IMR-90 (cell line): ENCODE results near the gene CA9. TPM values are rescaled to one million over a fixed set of nuclear protein-coding genes. Genes with fewer than 3 reads are reported as not detected.

Experiments
- ATAC-seq: fragments of 200-7000 bp; cut with Tn5 transposase; 2 replicates; pipeline ENCODE4 v1.9.1; 2020; ENCODE audit warnings: low read depth, mild to moderate bottlenecking, moderate library complexity
- BruUV-seq: library from RNA; stranded (reverse); fragments of 400-500 nt; replicated peaks from 2 replicates; lab custom pipeline; 2021; lab: Mats Ljungman, UMichigan
- CTCF ChIA-PET: fragments of 300-600 bp; formaldehyde crosslinking; extraction: SDS; loops from one replicate; lab custom pipeline; 2021; ENCODE audit warnings: antibody characterized with exemption; lab: Yijun Ruan, JAX
- POLR2A ChIA-PET: fragments of 300-600 bp; sonication (Branson Sonifier 250); formaldehyde crosslinking; loops from one replicate; lab custom pipeline; 2022; ENCODE audit warnings: antibody characterized with exemption; ENCODE audit not compliant: unreplicated experiment; lab: Charles Lee
- DNase-seq: peaks from one replicate; pipeline ENCODE4 v3.0.0; 2013
- H2AFZ ChIP-seq: replicated peaks from 2 replicates; pipeline ENCODE3; 2013; ENCODE audit warnings: low read length, mild to moderate bottlenecking; ENCODE audit not compliant: poor library complexity
- H2AK5ac ChIP-seq: 2 replicates; pipeline ENCODE4 v1.6.1; 2013; ENCODE audit warnings: low read depth, low read length, inconsistent platforms
- H2AK9ac ChIP-seq: replicated peaks from 2 replicates; pipeline ENCODE3; 2013; ENCODE audit warnings: mild to moderate bottlenecking, low read depth, low read length, moderate library complexity; ENCODE audit not compliant: poor library complexity
- H2BK120ac ChIP-seq: 2 replicates; pipeline ENCODE4 v1.6.1; 2013; ENCODE audit warnings: low read depth, low read length, inconsistent platforms
- H2BK15ac ChIP-seq: 3 replicates; pipeline ENCODE4 v1.6.1; 2013; ENCODE audit warnings: low read depth, low read length, inconsistent platforms
- H2BK20ac ChIP-seq: 2 replicates; pipeline ENCODE4 v1.6.1; 2013; ENCODE audit warnings: low read depth, mild to moderate bottlenecking, inconsistent platforms, low read length, moderate library complexity
- H2BK5ac ChIP-seq: 2 replicates; pipeline ENCODE4 v1.6.1; 2013; ENCODE audit warnings: mild to moderate bottlenecking, low read depth, low read length, inconsistent platforms; ENCODE audit not compliant: poor library complexity, severe bottlenecking
- H3K14ac ChIP-seq: replicated peaks from 2 replicates; pipeline ENCODE4 v1.6.1; 2013; ENCODE audit warnings: low read depth, low read length, inconsistent platforms
- H3K18ac ChIP-seq: 2 replicates; pipeline ENCODE4 v1.6.1; 2013; ENCODE audit warnings: low read depth, low read length, control low read depth
- H3K23ac ChIP-seq: 2 replicates; pipeline ENCODE4 v1.6.1; 2013; ENCODE audit warnings: low read depth, low read length, inconsistent platforms
- H3K27ac ChIP-seq: 2 replicates; pipeline ENCODE4 v1.5.1; 2013; ENCODE audit warnings: mild to moderate bottlenecking, control low read depth, low read length; ENCODE audit not compliant: insufficient read depth
- H3K27me3 ChIP-seq: 2 replicates; pipeline ENCODE4 v1.6.1; 2013; ENCODE audit warnings: low read length; ENCODE audit not compliant: control insufficient read depth, insufficient read depth
- H3K36me3 ChIP-seq: 2 replicates; pipeline ENCODE4 v1.6.1; 2013; ENCODE audit warnings: low read length, mixed read lengths; ENCODE audit not compliant: control insufficient read depth, insufficient read depth
- H3K4ac ChIP-seq: 2 replicates; pipeline ENCODE4 v1.6.1; 2013; ENCODE audit warnings: low read depth, low read length, inconsistent platforms
- H3K4me1 ChIP-seq: 2 replicates; pipeline ENCODE4 v1.6.1; 2013; ENCODE audit warnings: low read length, mixed read lengths; ENCODE audit not compliant: control insufficient read depth, insufficient read depth
- H3K4me2 ChIP-seq: 2 replicates; pipeline ENCODE4 v1.6.1; 2013; ENCODE audit warnings: low read depth, mild to moderate bottlenecking, control low read depth, low read length, moderate library complexity
- H3K4me3 ChIP-seq: 2 replicates; pipeline ENCODE4 v1.5.1; 2013; ENCODE audit warnings: low read depth, mild to moderate bottlenecking, control low read depth, low read length, moderate library complexity; ENCODE audit not compliant: insufficient read depth
- H3K56ac ChIP-seq: 2 replicates; pipeline ENCODE4 v1.6.1; 2013; ENCODE audit warnings: low read length, inconsistent platforms; ENCODE audit not compliant: insufficient read depth; ENCODE audit errors: extremely low read depth
- H3K79me1 ChIP-seq, 2 experiments: 2 replicates each; pipeline ENCODE4 v1.6.1; 2013; ENCODE audit warnings: low read length in 2 of 2, inconsistent platforms in 1 of 2, low read depth in 1 of 2
- H3K9ac ChIP-seq: 2 replicates; pipeline ENCODE4 v1.6.1; 2013; ENCODE audit warnings: low read depth, low read length, control low read depth
- H3K9me1 ChIP-seq: 2 replicates; pipeline ENCODE4 v1.6.1; 2013; ENCODE audit warnings: low read length, inconsistent platforms; ENCODE audit not compliant: insufficient read depth
- H3K9me3 ChIP-seq: 2 replicates; pipeline ENCODE4 v1.6.1; 2013; ENCODE audit warnings: low read length; ENCODE audit not compliant: control insufficient read depth, insufficient read depth
- H4K20me1 ChIP-seq: 2 replicates; pipeline ENCODE4 v1.6.1; 2013; ENCODE audit warnings: low read length, inconsistent platforms; ENCODE audit not compliant: insufficient read depth
- H4K5ac ChIP-seq: 2 replicates; pipeline ENCODE4 v1.6.1; 2013; ENCODE audit warnings: mild to moderate bottlenecking, low read depth, low read length, control low read depth
- H4K8ac ChIP-seq, 2 experiments: 2 replicates each; pipeline ENCODE4 v1.6.1; 2013; ENCODE audit warnings: low read depth in 2 of 2, low read length in 2 of 2, control low read depth in 1 of 2, inconsistent platforms in 1 of 2
- H4K91ac ChIP-seq: 2 replicates; pipeline ENCODE4 v1.6.1; 2013; ENCODE audit warnings: low read depth, low read length, inconsistent platforms; ENCODE audit not compliant: insufficient read depth
- BHLHE40 ChIP-seq: fragments of 150-350 bp; IDR thresholded peaks from 2 replicates; pipeline ENCODE4 v1.6.1; 2016; ENCODE audit warnings: mild to moderate bottlenecking, low read depth, low read length
- CEBPB ChIP-seq: IDR thresholded peaks from 2 replicates; pipeline ENCODE4 v1.6.1; 2012; ENCODE audit warnings: low read depth, low read length, improper control_type of control experiment
- CHD1 ChIP-seq: IDR thresholded peaks from 2 replicates; pipeline ENCODE4 v1.6.1; 2012; ENCODE audit warnings: low read depth, low read length, improper control_type of control experiment
- FOS ChIP-seq: fragments of 150-350 bp; IDR thresholded peaks from 2 replicates; pipeline ENCODE4 v1.6.1; 2016; ENCODE audit warnings: low read depth, low read length
- MAFK ChIP-seq: IDR thresholded peaks from 2 replicates; pipeline ENCODE4 v1.6.1; 2012; ENCODE audit warnings: low read depth, low read length, improper control_type of control experiment
- MXI1 ChIP-seq: IDR thresholded peaks from 2 replicates; pipeline ENCODE4 v1.6.1; 2012; ENCODE audit warnings: low read depth, mild to moderate bottlenecking, low read length, moderate library complexity, borderline replicate concordance
- NFE2L2 ChIP-seq: fragments of 150-350 bp; IDR thresholded peaks from 2 replicates; pipeline ENCODE4 v1.6.1; 2016; ENCODE audit warnings: low read depth, mild to moderate bottlenecking, low read length
- POLR2A ChIP-seq: IDR thresholded peaks from 2 replicates; pipeline ENCODE4 v1.6.1; 2012; ENCODE audit warnings: mild to moderate bottlenecking, low read depth, low read length
- RAD21 ChIP-seq: IDR thresholded peaks from 2 replicates; pipeline ENCODE4 v1.6.1; 2012; ENCODE audit warnings: low read length, improper control_type of control experiment
- RCOR1 ChIP-seq: IDR thresholded peaks from 2 replicates; pipeline ENCODE4 v1.6.1; 2012; ENCODE audit warnings: mild to moderate bottlenecking, low read length, improper control_type of control experiment; ENCODE audit not compliant: insufficient replicate concordance
- RFX5 ChIP-seq: IDR thresholded peaks from 2 replicates; pipeline ENCODE4 v1.8.0; 2012; ENCODE audit warnings: low read depth, mild to moderate bottlenecking, low read length, moderate library complexity
- SMC3 ChIP-seq: fragments of 150-350 bp; IDR thresholded peaks from 2 replicates; pipeline ENCODE4 v1.6.1; 2016; ENCODE audit warnings: low read depth, mild to moderate bottlenecking, antibody characterized with exemption, low read length, moderate library complexity
- WGBS, 2 experiments: methylation state at CpG; one replicate each; pipeline versions ENCODE4 v1.1.5 to v1.1.7; 2013; ENCODE audit warnings: missing lambda C conversion rate in 2 of 2; ENCODE audit not compliant: insufficient read length in 1 of 2; ENCODE audit errors: extremely low coverage in 2 of 2; 5-methylcytosine and 5-hydroxymethylcytosine counted together
- dilution Hi-C: fragments of 300-500 bp; cut with HindIII; formaldehyde crosslinking; loops from one replicate; pipeline ENCODE4 v1.14.3; 2018; ENCODE audit warnings: low sequenced_read_pairs; ENCODE audit not compliant: unreplicated experiment
- in situ Hi-C: fragments of 300-500 bp; cut with MboI; formaldehyde crosslinking; loops from 3 replicates; pipeline ENCODE4 v1.14.3; 2019; ENCODE audit warnings: low sequenced_read_pairs, inconsistent platforms, mixed read lengths
- intact Hi-C: fragments of 100-400 bp; cut with micrococcal nuclease; formaldehyde crosslinking; loops from 2 replicates; pipeline ENCODE4 v1.10.0; 2022
- polyA plus RNA-seq, 3 experiments: library from polyadenylated mRNA; depleted of rRNA; stranded (reverse); fragments of >200 nt; gene quantifications; 2 replicates each; pipeline ENCODE4 v1.2.3, GENCODE V29; 2012; ENCODE audit warnings: low replicate concordance in 1 of 3
- total RNA-seq: library from RNA; depleted of rRNA; stranded (reverse); fragments of >200 nt; gene quantifications from 2 replicates; pipeline ENCODE4 v1.2.3, GENCODE V29; 2012
- TF ChIP-seq, protein P1 (sequence below): fragments of 150-350 bp; IDR thresholded peaks from 2 replicates; pipeline ENCODE4 v1.6.1; 2016; ENCODE audit warnings: low read depth, mild to moderate bottlenecking, low read length, moderate library complexity, borderline replicate concordance
- TF ChIP-seq, protein P2 (sequence below): conservative IDR thresholded peaks from 2 replicates; pipeline ENCODE4 v1.5.1; 2012; ENCODE audit warnings: mild to moderate bottlenecking, low read depth, low read length, improper control_type of control experiment
- TF ChIP-seq, protein P3 (sequence below): fragments of 150-350 bp; IDR thresholded peaks from 2 replicates; pipeline ENCODE4 v1.6.1; 2017; ENCODE audit warnings: mild to moderate bottlenecking, antibody characterized with exemption, low read length, low read depth

Gene CA9
- total and polyA plus RNA-seq, 2 of the 4 experiments (the other 2 are of a cell fraction): 0.54 to 3.9 TPM

DNA sequence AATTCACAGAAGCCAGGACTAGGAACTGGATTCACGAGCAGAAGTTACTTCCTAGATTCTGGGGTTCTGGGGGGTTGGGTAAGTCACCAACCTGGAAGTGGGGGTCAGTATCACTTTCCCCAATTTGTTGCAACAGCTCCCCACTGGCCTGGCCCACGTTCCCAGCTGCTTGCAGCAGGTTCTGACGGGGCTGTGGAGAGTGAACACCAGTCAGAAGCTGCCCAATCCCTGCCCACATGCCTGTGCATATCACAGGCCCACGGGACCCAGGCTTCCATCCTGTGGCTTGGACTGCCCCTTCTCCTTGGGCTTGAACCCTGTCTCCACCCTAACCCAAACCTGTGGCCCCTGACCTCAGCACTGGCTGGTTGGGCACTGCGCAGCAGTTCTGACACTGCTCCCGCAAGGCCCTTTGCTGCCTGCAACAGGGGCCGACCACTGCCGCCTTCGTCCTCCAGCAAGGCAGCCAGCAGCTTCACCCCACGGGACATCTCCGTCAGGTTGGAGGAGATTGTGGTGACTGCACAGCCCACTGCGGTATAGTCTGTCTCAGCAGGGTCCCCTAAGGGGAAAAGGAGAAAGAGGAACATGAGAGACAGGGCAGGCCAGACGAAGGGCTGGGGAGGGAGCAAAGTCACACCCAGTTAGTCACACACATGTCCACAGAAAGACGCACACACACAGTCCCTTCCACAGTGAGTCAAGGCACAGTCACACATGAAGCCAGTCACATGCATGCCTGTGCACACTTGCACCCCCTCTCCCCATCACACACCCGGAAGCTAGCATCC, 45.2 kb downstream of the CA9 start:
- Histone ChIP-seq H3K4me3 (no peak overlapping the region), H3K23ac (no peak overlapping the region; the same call in 1 of the 2 replicates), H3K9me3 (no peaks in the 10 kb centered on the region), H4K91ac (no peak overlapping the region), H2AK9ac (no peak overlapping the region), H3K4me1 (no peaks in the 10 kb centered on the region), H2AFZ (no peak overlapping the region), H4K5ac (no peak overlapping the region), H2AK5ac (no peak overlapping the region), H3K27me3 (no peaks in the 10 kb centered on the region), H3K18ac (no peak overlapping the region), H2BK20ac (no peak overlapping the region), H3K9me1 (0 out of 2 replicates have a peak, but pooled peaks cover 2% of the 10 kb centered on the region), H3K79me1 (peaks cover 55 to 84% of the 10 kb centered on the region in 2 experiments), H3K4ac (no peak overlapping the region), H2BK5ac (no peak overlapping the region), H3K56ac (no peak overlapping the region), H3K14ac (no peak overlapping the region), H3K36me3 (peaks cover 88% of the 10 kb centered on the region), H4K20me1 (peaks cover 37% of the 10 kb centered on the region), H3K9ac (no peak overlapping the region), H2BK15ac (no peak overlapping the region), H4K8ac (0 out of 4 replicates have a peak overlapping the region, but pooled peaks of 1 of the 2 experiments have one; percentile 12), H3K27ac (no peak overlapping the region), H2BK120ac (no peak overlapping the region), H3K4me2 (no peak overlapping the region)
- BruUV-seq: no TSS peak
- in situ Hi-C loops: no loop called here
- ATAC-seq: no peak
- DNase-seq: no peak
- dilution Hi-C loops: no loop called here
- ChIA-PET CTCF (no interaction called here), POLR2A (no interaction called here)
- intact Hi-C loops: no loop called here
- 97% methylated on average over 5 of the region's 15 CpGs; no CpG with 5 or more reads in 1 of the 2 experiments for WGBS, 2 experiments
- TF ChIP-seq, protein P1, sequence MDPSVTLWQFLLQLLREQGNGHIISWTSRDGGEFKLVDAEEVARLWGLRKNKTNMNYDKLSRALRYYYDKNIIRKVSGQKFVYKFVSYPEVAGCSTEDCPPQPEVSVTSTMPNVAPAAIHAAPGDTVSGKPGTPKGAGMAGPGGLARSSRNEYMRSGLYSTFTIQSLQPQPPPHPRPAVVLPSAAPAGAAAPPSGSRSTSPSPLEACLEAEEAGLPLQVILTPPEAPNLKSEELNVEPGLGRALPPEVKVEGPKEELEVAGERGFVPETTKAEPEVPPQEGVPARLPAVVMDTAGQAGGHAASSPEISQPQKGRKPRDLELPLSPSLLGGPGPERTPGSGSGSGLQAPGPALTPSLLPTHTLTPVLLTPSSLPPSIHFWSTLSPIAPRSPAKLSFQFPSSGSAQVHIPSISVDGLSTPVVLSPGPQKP: no peak
- TF ChIP-seq CEBPB (no peak), BHLHE40 (no peak), POLR2A (no peak), RFX5 (no peak), MXI1 (no peak), MAFK (no peak), CHD1 (no peak), FOS (no peak), SMC3 (no peak), RAD21 (no peak), RCOR1 (no peak), NFE2L2 (no peak)
- TF ChIP-seq, protein P2, sequence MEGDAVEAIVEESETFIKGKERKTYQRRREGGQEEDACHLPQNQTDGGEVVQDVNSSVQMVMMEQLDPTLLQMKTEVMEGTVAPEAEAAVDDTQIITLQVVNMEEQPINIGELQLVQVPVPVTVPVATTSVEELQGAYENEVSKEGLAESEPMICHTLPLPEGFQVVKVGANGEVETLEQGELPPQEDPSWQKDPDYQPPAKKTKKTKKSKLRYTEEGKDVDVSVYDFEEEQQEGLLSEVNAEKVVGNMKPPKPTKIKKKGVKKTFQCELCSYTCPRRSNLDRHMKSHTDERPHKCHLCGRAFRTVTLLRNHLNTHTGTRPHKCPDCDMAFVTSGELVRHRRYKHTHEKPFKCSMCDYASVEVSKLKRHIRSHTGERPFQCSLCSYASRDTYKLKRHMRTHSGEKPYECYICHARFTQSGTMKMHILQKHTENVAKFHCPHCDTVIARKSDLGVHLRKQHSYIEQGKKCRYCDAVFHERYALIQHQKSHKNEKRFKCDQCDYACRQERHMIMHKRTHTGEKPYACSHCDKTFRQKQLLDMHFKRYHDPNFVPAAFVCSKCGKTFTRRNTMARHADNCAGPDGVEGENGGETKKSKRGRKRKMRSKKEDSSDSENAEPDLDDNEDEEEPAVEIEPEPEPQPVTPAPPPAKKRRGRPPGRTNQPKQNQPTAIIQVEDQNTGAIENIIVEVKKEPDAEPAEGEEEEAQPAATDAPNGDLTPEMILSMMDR: no peak
- TF ChIP-seq, protein P3, sequence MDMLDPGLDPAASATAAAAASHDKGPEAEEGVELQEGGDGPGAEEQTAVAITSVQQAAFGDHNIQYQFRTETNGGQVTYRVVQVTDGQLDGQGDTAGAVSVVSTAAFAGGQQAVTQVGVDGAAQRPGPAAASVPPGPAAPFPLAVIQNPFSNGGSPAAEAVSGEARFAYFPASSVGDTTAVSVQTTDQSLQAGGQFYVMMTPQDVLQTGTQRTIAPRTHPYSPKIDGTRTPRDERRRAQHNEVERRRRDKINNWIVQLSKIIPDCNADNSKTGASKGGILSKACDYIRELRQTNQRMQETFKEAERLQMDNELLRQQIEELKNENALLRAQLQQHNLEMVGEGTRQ: no peak
